Measurements from ENCODE around the gene SASH1.

DNA sequence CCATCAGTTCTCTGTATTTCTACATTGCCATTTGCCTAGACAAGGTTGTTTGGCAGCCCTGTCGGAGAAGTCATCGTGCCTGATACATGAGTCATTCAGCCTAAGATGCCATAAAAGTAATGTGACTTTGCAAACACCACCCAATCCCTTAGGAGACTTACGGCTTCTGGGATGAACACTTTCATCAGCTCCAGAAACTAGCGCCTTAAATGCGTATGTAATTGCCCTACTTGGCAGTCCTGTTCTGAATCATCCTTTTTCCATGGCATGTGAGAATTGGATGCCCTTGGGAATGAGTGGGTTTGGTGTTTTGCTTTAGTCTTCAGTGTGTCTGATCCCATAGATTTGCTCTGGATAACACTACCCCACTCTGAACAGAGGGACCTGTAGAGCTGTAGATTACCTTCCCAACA is 158.5 kb downstream of the SASH1 start:
- TF ChIP-seq, protein P1, sequence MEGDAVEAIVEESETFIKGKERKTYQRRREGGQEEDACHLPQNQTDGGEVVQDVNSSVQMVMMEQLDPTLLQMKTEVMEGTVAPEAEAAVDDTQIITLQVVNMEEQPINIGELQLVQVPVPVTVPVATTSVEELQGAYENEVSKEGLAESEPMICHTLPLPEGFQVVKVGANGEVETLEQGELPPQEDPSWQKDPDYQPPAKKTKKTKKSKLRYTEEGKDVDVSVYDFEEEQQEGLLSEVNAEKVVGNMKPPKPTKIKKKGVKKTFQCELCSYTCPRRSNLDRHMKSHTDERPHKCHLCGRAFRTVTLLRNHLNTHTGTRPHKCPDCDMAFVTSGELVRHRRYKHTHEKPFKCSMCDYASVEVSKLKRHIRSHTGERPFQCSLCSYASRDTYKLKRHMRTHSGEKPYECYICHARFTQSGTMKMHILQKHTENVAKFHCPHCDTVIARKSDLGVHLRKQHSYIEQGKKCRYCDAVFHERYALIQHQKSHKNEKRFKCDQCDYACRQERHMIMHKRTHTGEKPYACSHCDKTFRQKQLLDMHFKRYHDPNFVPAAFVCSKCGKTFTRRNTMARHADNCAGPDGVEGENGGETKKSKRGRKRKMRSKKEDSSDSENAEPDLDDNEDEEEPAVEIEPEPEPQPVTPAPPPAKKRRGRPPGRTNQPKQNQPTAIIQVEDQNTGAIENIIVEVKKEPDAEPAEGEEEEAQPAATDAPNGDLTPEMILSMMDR (IDR thresholded peaks at IDR 0.05 in 2 of 3, conservative IDR thresholded peaks at IDR 0.05 in 1 of 3; ENCODE audit: borderline replicate concordance in 1 of 3, insufficient read depth in 1 of 3, low read depth in 2 of 3, low read length in 2 of 3): no peak
- TF ChIP-seq, protein P2, sequence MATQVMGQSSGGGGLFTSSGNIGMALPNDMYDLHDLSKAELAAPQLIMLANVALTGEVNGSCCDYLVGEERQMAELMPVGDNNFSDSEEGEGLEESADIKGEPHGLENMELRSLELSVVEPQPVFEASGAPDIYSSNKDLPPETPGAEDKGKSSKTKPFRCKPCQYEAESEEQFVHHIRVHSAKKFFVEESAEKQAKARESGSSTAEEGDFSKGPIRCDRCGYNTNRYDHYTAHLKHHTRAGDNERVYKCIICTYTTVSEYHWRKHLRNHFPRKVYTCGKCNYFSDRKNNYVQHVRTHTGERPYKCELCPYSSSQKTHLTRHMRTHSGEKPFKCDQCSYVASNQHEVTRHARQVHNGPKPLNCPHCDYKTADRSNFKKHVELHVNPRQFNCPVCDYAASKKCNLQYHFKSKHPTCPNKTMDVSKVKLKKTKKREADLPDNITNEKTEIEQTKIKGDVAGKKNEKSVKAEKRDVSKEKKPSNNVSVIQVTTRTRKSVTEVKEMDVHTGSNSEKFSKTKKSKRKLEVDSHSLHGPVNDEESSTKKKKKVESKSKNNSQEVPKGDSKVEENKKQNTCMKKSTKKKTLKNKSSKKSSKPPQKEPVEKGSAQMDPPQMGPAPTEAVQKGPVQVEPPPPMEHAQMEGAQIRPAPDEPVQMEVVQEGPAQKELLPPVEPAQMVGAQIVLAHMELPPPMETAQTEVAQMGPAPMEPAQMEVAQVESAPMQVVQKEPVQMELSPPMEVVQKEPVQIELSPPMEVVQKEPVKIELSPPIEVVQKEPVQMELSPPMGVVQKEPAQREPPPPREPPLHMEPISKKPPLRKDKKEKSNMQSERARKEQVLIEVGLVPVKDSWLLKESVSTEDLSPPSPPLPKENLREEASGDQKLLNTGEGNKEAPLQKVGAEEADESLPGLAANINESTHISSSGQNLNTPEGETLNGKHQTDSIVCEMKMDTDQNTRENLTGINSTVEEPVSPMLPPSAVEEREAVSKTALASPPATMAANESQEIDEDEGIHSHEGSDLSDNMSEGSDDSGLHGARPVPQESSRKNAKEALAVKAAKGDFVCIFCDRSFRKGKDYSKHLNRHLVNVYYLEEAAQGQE (IDR thresholded peaks at IDR 0.05; ENCODE audit: low read depth): no peak
- peak; percentile 60; the same call in 1 of the 2 replicates for TF ChIP-seq CEBPB (IDR thresholded peaks at IDR 0.05; ENCODE audit: low read depth)
